PFSK-1 (cell line): ENCODE measurements around the gene DSN1.

Experiments used
- FOXP2 ChIP-seq: optimal IDR thresholded peaks from 2 replicates; pipeline ENCODE3; 2011; ENCODE audit warnings: borderline replicate concordance, control low read depth, inconsistent platforms; ENCODE audit not compliant: insufficient read depth; ENCODE audit errors: extremely low read length, extremely low read depth
- POLR2AphosphoS5 ChIP-seq: IDR thresholded peaks from 2 replicates; pipeline ENCODE4 v1.6.1; 2012; ENCODE audit warnings: low read depth, mild to moderate bottlenecking, control low read depth, low read length, moderate library complexity
- REST ChIP-seq, 2 experiments: IDR thresholded peaks; 2 replicates each; pipeline versions ENCODE4 v1.6.1 to v1.8.0; 2011 to 2012; ENCODE audit warnings: low read depth in 2 of 2, low read length in 2 of 2, control low read depth in 1 of 2, inconsistent platforms in 1 of 2, mild to moderate bottlenecking in 1 of 2, moderate library complexity in 1 of 2; ENCODE audit not compliant: insufficient read depth in 1 of 2
- SIN3A ChIP-seq: IDR thresholded peaks from 2 replicates; pipeline ENCODE4 v1.6.1; 2012; ENCODE audit warnings: mild to moderate bottlenecking, low read length, moderate library complexity, borderline replicate concordance; ENCODE audit not compliant: insufficient read depth
- TAF1 ChIP-seq: IDR thresholded peaks from 2 replicates; pipeline ENCODE4 v1.6.1; 2012; ENCODE audit warnings: low read length, control low read depth, borderline replicate concordance; ENCODE audit not compliant: insufficient read depth

GRCh38 chr20:36777167-36777566, 3.6 kb upstream of the DSN1 start:
- TF ChIP-seq REST (IDR thresholded peaks at IDR 0.05; ENCODE audit: insufficient read depth in 1 of 2, low read depth in 2 of 2, low read length in 2 of 2): no peak
- no peak for TF ChIP-seq POLR2AphosphoS5
- TF ChIP-seq TAF1: no peak
- no peak for TF ChIP-seq SIN3A
- TF ChIP-seq FOXP2: no peak
